Inferior parietal cortex (tissue), 1 donor: ENCODE results near the gene ATM.
"Not testable (repeated sequence)": the region's sequence is repeated elsewhere in the genome, so short reads cannot be mapped to it uniquely, and the experiment has no call there.

Experiments
- DNase-seq: peaks from one replicate; pipeline ENCODE4 v3.0.0-alpha.2; 2016; ENCODE audit errors: extremely low spot score

Gene ATM

DNA sequence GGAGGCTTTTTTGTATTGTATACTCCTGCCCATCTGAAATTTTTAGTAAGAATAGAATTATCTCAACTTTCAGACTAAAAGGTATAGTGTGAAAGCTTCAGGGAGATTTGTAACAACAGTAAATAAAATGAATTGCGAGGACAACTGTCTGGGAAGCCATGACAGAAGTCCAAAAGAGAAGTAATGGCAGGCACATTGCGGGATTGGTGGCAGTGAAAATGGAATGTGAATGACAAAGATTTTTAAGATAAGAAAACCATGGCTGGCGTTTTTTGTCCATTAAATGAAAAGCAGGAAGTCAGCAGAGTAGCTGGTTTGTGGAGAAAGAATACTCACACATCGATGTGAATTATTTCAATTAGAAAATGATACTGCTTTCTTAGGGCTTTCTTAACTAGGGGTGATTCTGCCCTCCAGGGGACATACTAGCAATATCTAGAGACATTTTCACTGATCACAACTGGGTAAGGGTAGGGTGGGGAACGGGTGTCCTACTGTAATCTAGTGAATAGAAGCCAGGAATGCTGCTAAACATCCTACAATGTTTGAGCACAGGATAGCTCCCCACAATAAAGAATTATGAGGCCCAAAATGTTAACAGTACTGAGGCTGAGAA, 2.0 kb upstream of the ATM start:
- DNase-seq = no peak

- DNase-seq = peak; percentile 17
Observed at GRCh38 chr11:108221371-108221770, 1.5 kb upstream of the ATM start.

DNA sequence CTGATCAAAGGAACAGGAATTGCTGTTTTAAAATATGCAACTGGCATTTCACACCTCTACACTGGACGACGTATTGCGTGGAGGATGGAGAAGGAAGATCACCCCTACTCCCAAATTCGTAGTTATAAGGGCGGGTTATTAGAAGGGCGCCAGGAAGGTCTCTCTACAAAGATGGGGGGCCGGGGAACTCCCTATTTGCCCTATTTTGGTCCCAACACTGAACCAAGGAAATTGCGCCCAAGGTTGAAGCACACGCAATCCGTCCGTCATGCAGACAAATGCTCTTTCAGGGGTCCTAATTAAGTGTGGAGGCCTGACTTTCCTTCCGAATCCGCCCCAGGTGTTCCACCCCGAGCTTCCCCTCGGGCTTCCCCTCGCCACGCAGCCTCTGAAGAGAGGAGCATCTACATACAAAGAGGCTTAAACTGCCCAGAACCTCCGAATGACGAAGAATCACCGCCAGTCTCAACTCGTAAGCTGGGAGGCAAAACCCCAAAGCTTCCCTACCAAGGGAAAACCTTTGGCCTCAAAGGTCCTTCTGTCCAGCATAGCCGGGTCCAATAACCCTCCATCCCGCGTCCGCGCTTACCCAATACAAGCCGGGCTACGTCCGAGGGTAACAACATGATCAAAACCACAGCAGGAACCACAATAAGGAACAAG, 825 bp upstream of the ATM start:
- peak; percentile 11 for DNase-seq

DNA sequence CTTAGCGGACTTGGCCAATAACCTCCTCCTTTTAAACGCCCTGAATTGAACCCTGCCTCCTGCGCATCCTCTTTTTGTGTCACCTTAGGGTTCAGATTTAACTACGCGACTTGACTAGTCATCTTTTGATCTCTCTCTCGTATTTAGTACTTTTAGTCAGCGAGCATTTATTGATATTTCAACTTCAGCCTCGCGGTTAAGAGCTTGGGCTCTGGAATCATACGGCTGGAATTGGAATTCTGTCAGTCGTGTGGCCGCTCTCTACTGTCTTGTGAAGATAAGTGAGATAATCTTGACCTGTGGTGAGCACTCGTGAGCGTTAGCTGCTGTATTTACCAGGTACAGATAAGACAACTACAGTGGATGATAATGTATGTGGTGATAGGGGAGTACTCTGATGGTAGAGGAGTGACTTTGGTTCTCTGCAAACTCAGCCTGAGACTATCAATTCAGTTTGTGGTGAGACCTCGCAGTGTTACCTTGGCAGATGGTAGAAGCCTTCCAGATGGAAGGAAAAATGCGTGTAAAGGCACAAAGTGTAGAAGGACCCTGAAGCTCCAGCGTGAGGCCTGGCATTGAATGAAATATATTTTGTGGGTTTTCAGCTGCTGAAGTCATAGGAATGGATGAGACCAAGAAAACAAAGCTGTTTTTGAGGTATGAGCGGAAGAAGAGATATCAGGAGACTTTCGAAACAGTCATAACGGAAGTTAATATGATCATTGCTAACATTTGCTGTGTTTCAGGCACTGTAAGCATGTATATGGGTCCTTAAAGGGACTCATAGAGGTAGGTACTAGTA, 682 bp downstream of the ATM start:
- peak; percentile 78 for DNase-seq

- DNase-seq = no peak
Observed at GRCh38 chr11:108224366-108224765, 1.5 kb downstream of the ATM start.

DNA sequence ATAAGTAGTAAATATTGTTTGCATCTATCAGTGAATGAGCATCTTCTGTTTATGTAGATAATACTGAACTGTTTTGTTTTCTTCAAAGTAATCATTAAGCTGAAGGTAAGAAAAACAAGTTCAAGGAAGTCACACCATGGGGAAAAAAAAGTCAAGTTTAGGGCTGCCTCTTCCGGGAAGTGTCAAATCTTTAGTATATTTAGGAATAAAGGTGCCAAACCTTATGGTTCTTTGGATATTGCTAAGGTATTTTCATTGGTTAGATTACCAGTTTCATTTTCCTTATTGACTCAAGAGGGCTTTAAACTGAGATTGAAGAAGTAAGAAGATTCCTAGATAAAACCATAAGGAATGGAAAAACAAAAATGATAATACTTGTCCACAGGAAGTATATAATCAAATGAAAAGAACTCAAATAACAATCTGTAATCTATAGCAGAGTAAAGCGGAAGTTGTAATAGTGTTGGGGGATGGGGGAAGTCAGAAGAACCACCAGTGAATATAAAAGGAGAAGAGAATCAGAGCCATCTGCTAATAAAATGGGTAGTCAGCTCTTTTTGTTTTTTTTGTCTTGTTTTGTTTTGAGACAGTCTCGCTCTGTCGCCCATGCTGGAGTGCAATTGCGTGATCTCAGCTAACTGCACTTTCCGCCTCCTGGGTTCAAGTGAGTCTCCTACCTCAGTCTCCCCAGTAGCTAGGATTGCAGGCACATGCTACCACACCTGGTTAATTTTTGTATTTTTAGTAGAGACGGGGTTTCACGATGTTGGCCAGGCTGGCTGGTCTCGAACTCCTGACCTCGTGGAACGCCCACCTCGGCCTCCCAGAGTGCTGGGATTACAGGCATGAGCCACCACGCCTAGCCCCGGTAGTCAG, 2.3 kb downstream of the ATM start:
- DNase-seq = no peak

DNA sequence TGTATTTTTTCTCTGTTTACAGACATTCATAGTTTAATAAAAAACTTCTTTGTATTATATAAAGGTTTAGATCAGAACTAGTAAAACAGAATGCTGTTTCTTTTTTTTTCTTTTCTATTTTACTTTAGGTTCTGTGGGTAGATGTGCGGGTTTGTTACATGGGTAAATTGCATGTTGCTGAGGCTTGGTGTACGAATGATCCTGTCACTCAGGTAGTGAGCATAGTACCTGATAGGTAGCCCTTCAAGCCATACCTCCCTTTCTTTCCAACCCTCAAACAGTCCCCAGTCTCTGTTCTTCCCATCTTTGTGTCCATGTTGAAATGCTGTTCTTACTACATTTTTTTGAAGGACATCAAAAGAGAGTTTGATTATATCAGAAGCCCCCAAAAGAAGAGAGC, 3.2 kb downstream of the ATM start:
- DNase-seq = no peak

DNA sequence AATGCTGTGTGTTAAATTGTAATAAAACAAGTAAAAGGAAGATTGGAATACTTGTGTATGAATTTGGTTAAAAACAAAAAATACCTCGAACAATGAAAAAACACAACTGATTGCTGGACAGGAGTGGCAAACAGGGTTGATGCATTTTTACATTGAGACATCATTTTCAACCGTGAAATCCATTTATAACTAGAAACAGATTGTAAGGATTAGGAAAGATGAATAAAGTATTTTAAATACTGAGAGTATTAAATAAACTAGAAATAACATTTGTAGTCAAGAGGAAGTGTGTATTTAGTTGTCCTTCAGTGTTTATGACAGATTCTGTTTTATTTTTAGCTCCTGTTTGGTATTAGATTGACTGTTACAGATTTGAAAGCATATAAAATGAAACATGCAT, 5.4 kb downstream of the ATM start:
- no peak for DNase-seq

GRCh38 chr11:108233277-108233945, 10.5 kb downstream of the ATM start:
- DNase-seq = no peak

- DNase-seq = no peak
Observed at GRCh38 chr11:108235192-108235591, 12.3 kb downstream of the ATM start.

DNA sequence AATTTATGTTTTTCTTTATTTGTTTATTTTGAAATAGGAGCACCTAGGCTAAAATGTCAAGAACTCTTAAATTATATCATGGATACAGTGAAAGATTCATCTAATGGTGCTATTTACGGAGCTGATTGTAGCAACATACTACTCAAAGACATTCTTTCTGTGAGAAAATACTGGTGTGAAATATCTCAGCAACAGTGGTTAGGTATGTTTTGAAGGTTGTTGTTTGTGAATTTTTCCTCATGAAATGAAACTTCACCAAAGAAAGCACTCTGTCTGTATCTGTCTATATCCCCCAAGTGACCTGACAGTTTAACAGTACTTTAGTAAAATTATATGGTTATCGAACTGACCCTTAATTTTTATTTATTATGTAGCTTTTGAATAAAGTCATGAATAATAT, 12.8 kb downstream of the ATM start:
- no peak for DNase-seq

DNA sequence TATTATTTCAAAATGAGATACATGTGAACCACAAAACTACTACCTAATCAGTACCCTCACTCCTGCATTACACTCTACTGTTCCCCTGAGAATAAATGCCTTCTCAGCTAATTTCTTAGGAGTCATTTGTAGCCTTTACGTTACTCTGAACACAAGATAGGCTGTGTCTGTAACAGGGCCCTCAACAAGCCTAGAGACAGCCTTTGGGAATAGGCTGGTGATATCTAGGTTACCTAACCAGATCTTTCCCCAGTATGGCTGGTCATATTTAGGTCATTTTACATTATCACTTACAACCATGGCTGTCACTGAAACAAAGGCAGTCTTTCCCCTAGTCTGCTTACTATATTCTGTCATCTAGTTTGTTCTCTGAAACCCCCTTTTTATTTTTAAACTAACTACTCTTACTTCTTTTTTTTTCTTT, 14.2 kb downstream of the ATM start:
- DNase-seq = no peak

- no peak for DNase-seq
Observed at GRCh38 chr11:108239076-108239475, 16.2 kb downstream of the ATM start.

- no peak for DNase-seq
Observed at GRCh38 chr11:108241330-108242037, 18.6 kb downstream of the ATM start.

DNA sequence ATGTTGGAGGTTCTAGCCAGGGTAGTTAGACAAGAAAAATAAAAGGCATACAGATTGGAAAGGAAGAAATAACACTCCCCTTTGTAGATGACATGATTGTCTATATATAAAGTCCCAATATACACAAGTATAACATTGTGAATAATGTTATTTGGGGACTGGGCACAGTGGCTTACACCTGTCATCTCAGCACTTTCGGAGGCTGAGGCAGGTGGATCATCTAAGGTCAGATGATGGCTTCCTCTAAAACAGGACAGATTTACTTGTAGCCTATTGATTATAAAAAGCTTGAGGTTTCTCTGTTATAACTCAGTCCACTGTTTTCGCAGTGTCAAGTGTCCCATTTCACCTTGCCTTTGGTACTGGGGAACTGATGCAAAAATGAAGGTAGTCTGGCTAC, 19.6 kb downstream of the ATM start:
- DNase-seq = no peak

DNA sequence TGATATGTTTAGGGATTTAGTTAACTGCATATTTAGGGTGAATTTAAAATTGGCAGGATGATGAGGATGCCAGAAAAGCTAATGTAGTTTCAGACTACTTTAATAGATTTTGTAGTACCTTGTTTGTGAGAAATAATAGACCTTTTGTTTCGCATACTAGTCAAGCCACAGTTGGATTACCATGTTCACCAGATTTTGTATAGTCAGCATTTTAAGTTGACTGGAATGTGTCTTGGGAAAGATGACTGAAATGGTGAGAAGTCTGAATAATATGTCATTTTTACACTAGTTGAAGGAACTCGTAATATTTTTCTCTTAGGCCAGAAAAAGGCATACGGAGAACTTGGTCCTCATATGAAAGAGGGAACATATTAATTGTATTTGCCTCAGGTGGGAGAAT, 23.4 kb downstream of the ATM start:
- no peak for DNase-seq

DNA sequence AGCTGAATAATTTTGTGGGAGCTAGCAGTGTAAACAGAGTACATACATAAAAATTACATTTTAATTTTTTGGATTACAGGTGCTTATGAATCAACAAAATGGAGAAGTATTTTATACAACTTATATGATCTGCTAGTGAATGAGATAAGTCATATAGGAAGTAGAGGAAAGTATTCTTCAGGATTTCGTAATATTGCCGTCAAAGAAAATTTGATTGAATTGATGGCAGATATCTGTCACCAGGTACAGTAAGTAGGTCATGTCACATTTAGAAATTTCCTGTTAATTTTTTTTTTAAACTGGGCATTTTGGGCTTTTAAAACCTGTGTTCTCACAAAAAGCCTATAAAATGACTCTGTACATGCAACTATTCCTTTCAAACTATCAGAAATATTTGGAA, 24.0 kb downstream of the ATM start:
- DNase-seq = no peak

- DNase-seq = no peak
Observed at GRCh38 chr11:108253176-108253575, 30.3 kb downstream of the ATM start.

GRCh38 chr11:108269583-108269982, 46.7 kb downstream of the ATM start:
- DNase-seq = no peak

DNA sequence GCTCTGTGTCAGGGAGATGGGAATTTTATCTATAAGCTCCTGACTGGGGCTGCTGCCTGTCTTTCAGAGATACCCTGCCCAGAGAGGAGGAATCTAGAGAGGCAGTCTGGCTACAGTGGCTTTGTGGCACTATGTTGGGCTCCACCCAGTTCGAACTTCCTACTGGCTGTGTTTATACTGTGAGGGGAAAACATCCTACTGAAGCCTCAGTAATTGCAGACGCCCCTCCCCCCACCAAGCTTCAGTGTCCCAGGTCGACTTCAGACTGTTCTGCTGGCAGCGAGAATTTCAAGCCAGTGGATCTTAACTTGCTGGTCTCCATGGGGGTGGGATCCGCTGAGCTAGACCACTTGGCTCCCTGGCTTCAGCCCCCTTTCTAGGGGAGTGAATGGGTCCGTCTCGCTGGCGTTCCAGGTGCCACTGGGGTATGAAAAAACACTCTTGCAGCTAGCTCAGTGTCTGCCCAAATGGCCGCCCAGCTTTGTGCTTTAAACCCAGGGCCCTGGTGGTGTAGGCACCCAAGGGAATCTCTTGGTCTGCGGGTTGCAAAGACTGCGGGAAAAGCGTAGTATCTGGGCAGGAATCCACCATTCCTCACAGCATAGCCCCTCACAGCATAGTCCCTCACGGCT, 54.2 kb downstream of the ATM start:
- DNase-seq = not testable (repeated sequence)
